Activated CD8-positive, alpha-beta memory T cell treated with anti-CD3 and anti-CD28 coated beads, Interleukin-2, amount 50 U/mL, for 48 hours (primary cell): ENCODE data around the gene OR11H6.
"Not testable (repeated sequence)": the region's sequence is repeated elsewhere in the genome, so short reads cannot be mapped to it uniquely, and the experiment has no call there.

Experiments
- DNase-seq: peaks from one replicate; pipeline ENCODE4 v3.0.0-alpha.2; 2020

The OR11H6 gene

DNA sequence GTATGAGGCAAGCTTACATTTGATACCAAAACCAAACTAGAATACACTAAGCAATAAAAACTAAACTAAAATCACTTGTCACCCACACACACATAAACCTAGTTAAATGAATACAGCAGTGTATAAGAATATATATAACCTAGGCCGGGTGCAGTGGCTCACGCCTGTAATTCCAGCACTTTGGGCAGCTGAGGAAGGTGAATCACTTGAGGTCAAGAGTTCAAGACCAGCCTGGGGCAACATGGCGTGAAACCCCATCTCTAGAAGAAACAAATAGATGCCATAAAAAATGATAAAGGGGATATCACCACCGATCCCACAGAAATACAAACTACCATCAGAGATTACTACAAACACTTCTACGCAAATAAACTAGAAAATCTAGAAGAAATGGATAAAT lies 40.9 kb downstream of the OR11H6 start:
- not testable (repeated sequence) for DNase-seq

DNA sequence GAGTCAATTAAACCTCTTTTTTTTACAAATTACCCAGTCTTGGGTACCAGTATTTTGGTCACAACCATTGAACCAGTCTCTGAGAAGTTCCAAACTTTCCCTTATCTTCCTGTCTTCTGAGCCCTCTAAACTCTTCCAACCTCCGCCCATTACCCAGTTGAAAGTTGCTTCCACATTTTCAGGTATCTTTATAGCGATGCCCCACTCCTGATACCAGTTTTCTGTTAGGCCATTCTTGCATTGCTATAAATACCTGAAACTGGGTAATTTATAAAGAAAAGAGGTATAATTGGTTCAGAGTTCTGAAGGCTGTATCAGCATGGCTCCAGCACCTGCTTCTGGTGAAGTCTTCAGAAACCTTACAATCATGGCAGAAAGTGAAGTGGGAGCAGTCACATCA lies 50.6 kb downstream of the OR11H6 start:
- DNase-seq, result no peak
